ENCODE data around the gene ZNF827. TPM values are rescaled to one million over a fixed set of nuclear protein-coding genes. Genes with fewer than 3 reads are reported as not detected.

Gene ZNF827
- total RNA-seq, 4 donors from 2014 or later, result 3.0 to 11.0 (median 8.8) TPM

DNA sequence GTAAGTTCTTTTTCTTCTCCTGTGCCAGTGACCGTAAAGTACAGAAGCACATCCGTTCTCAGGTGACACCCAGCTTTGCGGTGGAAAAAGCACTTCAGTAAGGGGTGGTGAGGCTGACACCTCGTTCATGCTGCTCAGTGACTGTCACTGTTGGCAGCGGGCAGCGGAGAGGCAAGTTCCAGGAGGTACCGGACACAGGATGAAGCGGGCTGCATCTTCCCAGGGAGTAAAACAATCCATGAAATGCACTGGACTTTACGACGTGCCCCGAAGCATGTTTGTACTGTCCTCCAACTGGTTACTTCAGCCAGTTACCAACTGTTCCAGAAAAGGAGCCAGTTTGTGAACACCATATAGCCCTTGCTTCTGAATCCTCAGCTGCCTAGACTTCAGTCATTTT, 110.7 kb downstream of the ZNF827 start:
- H3K36me3 ChIP-seq, result no peaks in the 10 kb centered on the region
- 89% methylated on average over 11 of the region's 11 CpGs for WGBS
- no peaks in the 10 kb centered on the region for H3K9me3 ChIP-seq
- DNase-seq (ENCODE audit: low spot score in 2 of 2), result no peak
- no peaks in the 10 kb centered on the region for H3K27me3 ChIP-seq
- TF ChIP-seq POLR2AphosphoS5 (IDR thresholded peaks at IDR 0.05), result no peak
- TF ChIP-seq EP300 (IDR thresholded peaks at IDR 0.05), result no peak
- no peak for TF ChIP-seq POLR2A (IDR thresholded peaks at IDR 0.05)
- TF ChIP-seq, protein P1, sequence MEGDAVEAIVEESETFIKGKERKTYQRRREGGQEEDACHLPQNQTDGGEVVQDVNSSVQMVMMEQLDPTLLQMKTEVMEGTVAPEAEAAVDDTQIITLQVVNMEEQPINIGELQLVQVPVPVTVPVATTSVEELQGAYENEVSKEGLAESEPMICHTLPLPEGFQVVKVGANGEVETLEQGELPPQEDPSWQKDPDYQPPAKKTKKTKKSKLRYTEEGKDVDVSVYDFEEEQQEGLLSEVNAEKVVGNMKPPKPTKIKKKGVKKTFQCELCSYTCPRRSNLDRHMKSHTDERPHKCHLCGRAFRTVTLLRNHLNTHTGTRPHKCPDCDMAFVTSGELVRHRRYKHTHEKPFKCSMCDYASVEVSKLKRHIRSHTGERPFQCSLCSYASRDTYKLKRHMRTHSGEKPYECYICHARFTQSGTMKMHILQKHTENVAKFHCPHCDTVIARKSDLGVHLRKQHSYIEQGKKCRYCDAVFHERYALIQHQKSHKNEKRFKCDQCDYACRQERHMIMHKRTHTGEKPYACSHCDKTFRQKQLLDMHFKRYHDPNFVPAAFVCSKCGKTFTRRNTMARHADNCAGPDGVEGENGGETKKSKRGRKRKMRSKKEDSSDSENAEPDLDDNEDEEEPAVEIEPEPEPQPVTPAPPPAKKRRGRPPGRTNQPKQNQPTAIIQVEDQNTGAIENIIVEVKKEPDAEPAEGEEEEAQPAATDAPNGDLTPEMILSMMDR (IDR thresholded peaks at IDR 0.05), result no peak
- no peaks in the 10 kb centered on the region for H3K4me1 ChIP-seq
- H3K4me3 ChIP-seq, result no peak overlapping the region
- no peak overlapping the region for H3K27ac ChIP-seq

DNA sequence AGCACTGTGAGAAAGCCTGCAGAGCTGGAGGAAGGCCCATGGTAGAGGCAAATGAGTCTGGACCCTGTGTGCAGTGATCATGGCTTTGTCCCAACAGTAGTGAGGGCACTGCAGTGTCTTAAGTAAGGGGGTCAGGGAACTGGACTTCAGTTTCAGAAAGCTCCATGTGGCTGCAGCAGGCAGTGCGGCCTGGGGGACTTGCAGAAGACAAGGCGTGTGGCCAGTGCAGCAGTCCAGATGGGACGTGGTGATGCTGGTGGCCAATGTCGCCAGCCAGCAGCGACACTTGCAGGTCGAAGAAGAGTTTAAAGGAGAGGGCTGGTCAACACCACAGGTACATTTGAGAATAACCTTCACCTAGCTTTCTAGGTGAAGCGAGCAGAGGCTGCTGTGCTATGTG, 113.4 kb downstream of the ZNF827 start:
- H3K9me3 ChIP-seq, result no peaks in the 10 kb centered on the region
- WGBS, result 86% methylated on average over 7 of the region's 7 CpGs
- no peak for DNase-seq (ENCODE audit: low spot score in 2 of 2)
- H3K27ac ChIP-seq, result no peak overlapping the region
- H3K4me3 ChIP-seq, result no peak overlapping the region
- no peaks in the 10 kb centered on the region for H3K27me3 ChIP-seq
- TF ChIP-seq POLR2A (IDR thresholded peaks at IDR 0.05) (no peak), EP300 (IDR thresholded peaks at IDR 0.05) (no peak), POLR2AphosphoS5 (IDR thresholded peaks at IDR 0.05) (no peak)
- TF ChIP-seq, protein P1 (IDR thresholded peaks at IDR 0.05), result no peak
- H3K36me3 ChIP-seq, result no peaks in the 10 kb centered on the region
- peaks cover 3% of the 10 kb centered on the region for H3K4me1 ChIP-seq

DNA sequence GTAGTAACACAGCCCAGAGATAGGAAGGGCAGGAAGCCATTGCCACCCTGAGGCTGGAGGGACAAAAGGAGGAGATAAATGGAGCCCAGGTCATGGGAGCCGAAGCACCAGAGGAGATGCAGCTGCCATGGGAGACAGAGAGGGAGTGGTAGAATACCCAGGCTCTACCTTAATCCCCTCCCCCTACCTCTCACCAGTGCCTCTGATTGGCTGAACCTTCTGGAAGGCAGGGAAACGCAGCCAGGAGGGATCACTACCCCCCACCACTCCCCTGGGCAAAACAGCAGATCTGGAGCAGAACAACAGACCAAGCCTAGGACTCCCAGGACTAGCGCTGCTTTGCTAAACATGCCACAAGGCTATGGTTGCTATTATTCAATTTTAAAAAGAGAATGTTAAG, 114.2 kb downstream of the ZNF827 start:
- TF ChIP-seq EP300 (IDR thresholded peaks at IDR 0.05), result no peak
- no peak for TF ChIP-seq POLR2AphosphoS5 (IDR thresholded peaks at IDR 0.05)
- no peak for TF ChIP-seq POLR2A (IDR thresholded peaks at IDR 0.05)
- TF ChIP-seq, protein P1 (IDR thresholded peaks at IDR 0.05), result no peak
- Histone ChIP-seq H3K4me3 (no peak overlapping the region), H3K27me3 (no peaks in the 10 kb centered on the region), H3K4me1 (peaks cover 3% of the 10 kb centered on the region), H3K27ac (no peak overlapping the region), H3K36me3 (no peaks in the 10 kb centered on the region), H3K9me3 (no peaks in the 10 kb centered on the region)
- DNase-seq (ENCODE audit: low spot score in 2 of 2), result no peak
- 94% methylated on average over 3 of the region's 3 CpGs for WGBS

DNA sequence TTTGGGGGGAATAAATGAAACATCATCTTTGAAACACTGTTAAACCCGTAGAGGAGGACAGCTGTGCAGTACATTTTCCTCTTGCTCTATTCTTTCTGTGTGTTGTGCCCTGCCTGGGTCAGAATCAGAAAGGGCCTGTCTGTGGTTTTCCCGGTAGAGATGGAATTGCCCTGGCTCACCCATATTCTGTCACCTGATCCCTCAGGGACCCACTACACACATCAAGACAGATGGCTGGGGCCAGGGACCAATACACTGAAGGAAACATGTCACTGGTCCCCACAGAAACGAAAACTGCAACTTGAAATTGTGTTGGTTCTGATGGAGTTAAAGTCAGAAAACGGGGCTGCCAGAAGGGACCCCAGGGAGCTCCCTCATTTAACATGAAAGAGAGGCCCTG, 114.9 kb downstream of the ZNF827 start:
- Histone ChIP-seq H3K4me3 (no peak overlapping the region), H3K36me3 (no peaks in the 10 kb centered on the region), H3K4me1 (peaks cover 3% of the 10 kb centered on the region), H3K27ac (no peak overlapping the region), H3K9me3 (no peaks in the 10 kb centered on the region), H3K27me3 (no peaks in the 10 kb centered on the region)
- WGBS, result 80% methylated on average over 4 of the region's 4 CpGs
- no peak for TF ChIP-seq POLR2AphosphoS5 (IDR thresholded peaks at IDR 0.05)
- TF ChIP-seq EP300 (IDR thresholded peaks at IDR 0.05), result no peak
- TF ChIP-seq POLR2A (IDR thresholded peaks at IDR 0.05), result no peak
- TF ChIP-seq, protein P1 (IDR thresholded peaks at IDR 0.05), result no peak
- DNase-seq (ENCODE audit: low spot score in 2 of 2), result no peak

DNA sequence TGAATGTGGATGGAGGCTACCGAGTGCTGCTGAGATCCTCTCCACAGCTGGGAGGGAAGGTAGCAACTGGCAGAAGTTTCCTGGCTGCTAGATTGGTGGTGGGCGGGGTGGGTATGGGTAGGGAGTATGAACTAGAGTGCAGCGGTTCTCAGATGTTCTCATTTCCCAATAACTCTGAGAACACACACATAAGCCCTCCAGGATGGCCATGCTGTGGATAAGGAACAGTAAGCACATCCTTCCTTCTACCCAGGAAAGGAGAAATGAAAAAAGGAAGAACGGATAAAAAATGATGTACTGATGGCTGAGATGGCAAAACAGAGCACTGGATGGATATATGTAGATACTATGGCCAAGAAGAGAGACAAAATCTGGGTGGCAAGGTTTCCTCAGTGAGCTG, 116.0 kb downstream of the ZNF827 start:
- WGBS, result 82% methylated on average over 4 of the region's 4 CpGs
- H3K27me3 ChIP-seq, result no peaks in the 10 kb centered on the region
- no peak for DNase-seq (ENCODE audit: low spot score in 2 of 2)
- H3K4me3 ChIP-seq, result no peak overlapping the region
- TF ChIP-seq EP300 (IDR thresholded peaks at IDR 0.05) (no peak), POLR2AphosphoS5 (IDR thresholded peaks at IDR 0.05) (no peak), POLR2A (IDR thresholded peaks at IDR 0.05) (no peak)
- TF ChIP-seq, protein P1 (IDR thresholded peaks at IDR 0.05), result no peak
- no peaks in the 10 kb centered on the region for H3K36me3 ChIP-seq
- peaks cover 3% of the 10 kb centered on the region for H3K4me1 ChIP-seq
- no peaks in the 10 kb centered on the region for H3K9me3 ChIP-seq
- H3K27ac ChIP-seq, result no peak overlapping the region
